Measurements from ENCODE around the gene SUSD1. TPM values are rescaled to one million over a fixed set of nuclear protein-coding genes. Genes with fewer than 3 reads are reported as not detected.

SUSD1 gene
- total RNA-seq, 1 experiment from 2014 or later, result 14.5 TPM

DNA sequence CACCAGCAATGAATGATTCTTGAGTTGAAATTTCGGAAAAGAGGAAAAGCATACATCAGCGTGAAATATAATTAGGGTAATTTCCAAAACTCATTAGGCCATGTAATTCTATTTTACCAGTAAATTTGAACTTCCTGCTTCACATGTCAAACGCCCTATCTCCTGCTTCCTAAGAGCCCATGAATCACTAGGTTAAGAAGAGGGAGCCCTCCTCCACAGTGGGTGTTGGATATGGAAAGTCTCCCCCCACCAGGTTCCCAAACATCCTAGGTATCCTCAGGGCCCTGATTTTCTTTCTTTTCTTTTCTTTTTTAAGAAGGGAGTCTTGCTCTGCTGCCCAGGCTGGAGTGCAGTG, 115.2 kb downstream of the SUSD1 start:
- DNase-seq, result no peak
- Histone ChIP-seq H3K4me3 (ENCODE audit: low read length) (no peak overlapping the region), H3K27me3 (ENCODE audit: low read length) (no peaks in the 10 kb centered on the region), H3K9ac (ENCODE audit: low read length) (no peak overlapping the region), H3K4me2 (ENCODE audit: low read depth, low read length, poor library complexity, severe bottlenecking) (no peak overlapping the region), H3K9me2 (replicated peaks; ENCODE audit: insufficient read depth, low read length) (no peaks in the 10 kb centered on the region), H3K36me3 (ENCODE audit: insufficient read depth, low read length) (no peaks in the 10 kb centered on the region), H3K79me2 (ENCODE audit: low read length) (no peaks in the 10 kb centered on the region), H4K20me1 (ENCODE audit: insufficient read depth, low read depth, low read length) (no peaks in the 10 kb centered on the region), H3K27ac (ENCODE audit: low read length) (no peak overlapping the region), H2AFZ (ENCODE audit: low read length) (no peak overlapping the region), H3K9me3 (ENCODE audit: low read length) (no peaks in the 10 kb centered on the region), H3K4me1 (ENCODE audit: low read length) (peaks cover 11% of the 10 kb centered on the region)

DNA sequence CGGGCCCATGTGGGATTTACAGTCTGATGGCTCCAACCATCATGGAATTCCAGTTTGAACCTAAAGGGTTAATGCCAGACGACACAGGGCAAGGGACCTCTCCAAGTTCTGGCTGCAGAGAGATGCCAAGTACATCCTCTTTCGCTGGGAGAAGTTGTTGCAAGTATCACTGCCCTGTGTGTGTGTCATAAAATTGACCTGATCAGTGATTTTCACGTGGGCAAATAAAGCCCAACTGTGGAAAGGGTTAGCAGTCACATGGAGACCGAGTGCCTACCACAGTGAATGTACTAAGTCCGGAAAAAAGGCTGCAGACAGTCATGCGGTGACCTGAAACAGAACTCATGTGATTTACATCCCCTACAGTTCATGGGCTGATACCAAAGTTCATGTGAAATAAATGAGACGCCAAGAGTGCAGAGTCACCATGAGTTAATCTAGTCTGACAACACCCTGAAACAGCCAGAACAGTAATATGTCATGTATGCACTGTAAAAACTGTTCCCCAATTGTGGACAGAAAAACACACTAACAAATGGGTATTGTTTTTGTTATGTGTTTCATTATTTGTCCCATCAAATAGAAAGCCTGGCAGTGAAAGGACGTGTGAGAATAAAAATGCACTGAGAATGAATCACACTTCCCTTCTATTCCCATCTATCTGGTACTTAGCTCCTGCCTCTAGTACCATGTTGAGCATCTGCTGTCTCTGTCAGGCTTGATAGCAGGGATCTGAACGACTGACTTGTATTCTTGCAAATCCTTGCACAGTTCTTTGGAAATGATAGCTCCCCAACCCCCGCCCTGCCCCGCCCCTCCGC, 115.7 kb downstream of the SUSD1 start:
- no peak for DNase-seq
- H3K4me2 ChIP-seq (ENCODE audit: low read depth, low read length, poor library complexity, severe bottlenecking), result no peak overlapping the region
- H3K4me1 ChIP-seq (ENCODE audit: low read length), result peaks cover 11% of the 10 kb centered on the region
- H3K9ac ChIP-seq (ENCODE audit: low read length), result no peak overlapping the region
- H3K9me3 ChIP-seq (ENCODE audit: low read length), result no peaks in the 10 kb centered on the region
- no peak overlapping the region for H3K27ac ChIP-seq (ENCODE audit: low read length)
- no peaks in the 10 kb centered on the region for H3K9me2 ChIP-seq (replicated peaks; ENCODE audit: insufficient read depth, low read length)
- no peaks in the 10 kb centered on the region for H3K27me3 ChIP-seq (ENCODE audit: low read length)
- no peak overlapping the region for H2AFZ ChIP-seq (ENCODE audit: low read length)
- no peaks in the 10 kb centered on the region for H4K20me1 ChIP-seq (ENCODE audit: insufficient read depth, low read depth, low read length)
- H3K79me2 ChIP-seq (ENCODE audit: low read length), result no peaks in the 10 kb centered on the region
- no peaks in the 10 kb centered on the region for H3K36me3 ChIP-seq (ENCODE audit: insufficient read depth, low read length)
- H3K4me3 ChIP-seq (ENCODE audit: low read length), result no peak overlapping the region

- Histone ChIP-seq H3K9me3 (ENCODE audit: low read length) (no peaks in the 10 kb centered on the region), H3K9me2 (replicated peaks; ENCODE audit: insufficient read depth, low read length) (no peaks in the 10 kb centered on the region), H2AFZ (ENCODE audit: low read length) (no peak overlapping the region), H3K4me2 (ENCODE audit: low read depth, low read length, poor library complexity, severe bottlenecking) (no peak overlapping the region), H3K4me1 (ENCODE audit: low read length) (peaks cover 10% of the 10 kb centered on the region), H3K27me3 (ENCODE audit: low read length) (no peaks in the 10 kb centered on the region), H3K4me3 (ENCODE audit: low read length) (no peak overlapping the region), H3K36me3 (ENCODE audit: insufficient read depth, low read length) (no peaks in the 10 kb centered on the region), H3K79me2 (ENCODE audit: low read length) (no peaks in the 10 kb centered on the region), H3K27ac (ENCODE audit: low read length) (no peak overlapping the region), H4K20me1 (ENCODE audit: insufficient read depth, low read depth, low read length) (no peaks in the 10 kb centered on the region), H3K9ac (ENCODE audit: low read length) (no peak overlapping the region)
- DNase-seq, result no peak
These were observed 118.1 kb downstream of the SUSD1 start for GRCh38 chr9:112056996-112057395.

DNA sequence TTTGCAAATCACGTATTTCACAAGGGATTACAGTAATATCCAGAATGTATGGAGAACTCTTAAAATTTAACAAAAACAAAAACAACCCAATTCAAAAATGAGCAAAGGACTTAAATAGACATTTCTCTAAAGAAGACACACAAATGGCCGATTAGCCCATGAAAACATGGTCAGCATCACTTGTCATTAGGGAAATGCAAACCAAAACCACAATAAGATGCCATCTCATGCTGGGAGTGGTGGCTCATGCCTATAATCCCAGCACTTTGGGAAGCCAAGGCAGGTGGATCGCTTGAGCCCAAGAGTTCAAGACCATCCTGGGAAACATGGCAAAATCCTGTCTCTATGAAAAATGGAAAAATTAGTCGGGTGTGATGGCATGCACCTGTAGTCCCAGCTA, 120.2 kb downstream of the SUSD1 start:
- Histone ChIP-seq H4K20me1 (ENCODE audit: insufficient read depth, low read depth, low read length) (no peaks in the 10 kb centered on the region), H3K9ac (ENCODE audit: low read length) (no peak overlapping the region), H3K27ac (ENCODE audit: low read length) (no peak overlapping the region), H3K79me2 (ENCODE audit: low read length) (no peaks in the 10 kb centered on the region), H2AFZ (ENCODE audit: low read length) (no peak overlapping the region), H3K9me3 (ENCODE audit: low read length) (no peaks in the 10 kb centered on the region), H3K36me3 (ENCODE audit: insufficient read depth, low read length) (no peaks in the 10 kb centered on the region), H3K9me2 (replicated peaks; ENCODE audit: insufficient read depth, low read length) (no peaks in the 10 kb centered on the region), H3K4me2 (ENCODE audit: low read depth, low read length, poor library complexity, severe bottlenecking) (no peak overlapping the region), H3K4me1 (ENCODE audit: low read length) (no peaks in the 10 kb centered on the region), H3K4me3 (ENCODE audit: low read length) (no peak overlapping the region), H3K27me3 (ENCODE audit: low read length) (no peaks in the 10 kb centered on the region)
- DNase-seq, result no peak

GRCh38 chr9:112051812-112052211, 123.3 kb downstream of the SUSD1 start:
- Histone ChIP-seq H3K4me2 (ENCODE audit: low read depth, low read length, poor library complexity, severe bottlenecking) (no peak overlapping the region), H3K27ac (ENCODE audit: low read length) (no peak overlapping the region)
- no peak for DNase-seq

GRCh38 chr9:112050544-112051475, 124.3 kb downstream of the SUSD1 start:
- DNase-seq, result no peak
- no peak overlapping the region for H3K4me3 ChIP-seq (ENCODE audit: low read length)

More at GRCh38 chr9:112051812-112052211, 123.3 kb downstream of the SUSD1 start:
- no peak overlapping the region for H2AFZ ChIP-seq (ENCODE audit: low read length)
- H3K9me2 ChIP-seq (replicated peaks; ENCODE audit: insufficient read depth, low read length), result no peaks in the 10 kb centered on the region
- no peaks in the 10 kb centered on the region for H4K20me1 ChIP-seq (ENCODE audit: insufficient read depth, low read depth, low read length)
- H3K79me2 ChIP-seq (ENCODE audit: low read length), result no peaks in the 10 kb centered on the region
- no peaks in the 10 kb centered on the region for H3K27me3 ChIP-seq (ENCODE audit: low read length)
- H3K9ac ChIP-seq (ENCODE audit: low read length), result no peak overlapping the region
- H3K36me3 ChIP-seq (ENCODE audit: insufficient read depth, low read length), result no peaks in the 10 kb centered on the region
- H3K9me3 ChIP-seq (ENCODE audit: low read length), result no peaks in the 10 kb centered on the region
- H3K4me1 ChIP-seq (ENCODE audit: low read length), result no peaks in the 10 kb centered on the region
- H3K4me3 ChIP-seq (ENCODE audit: low read length), result no peak overlapping the region

DNA sequence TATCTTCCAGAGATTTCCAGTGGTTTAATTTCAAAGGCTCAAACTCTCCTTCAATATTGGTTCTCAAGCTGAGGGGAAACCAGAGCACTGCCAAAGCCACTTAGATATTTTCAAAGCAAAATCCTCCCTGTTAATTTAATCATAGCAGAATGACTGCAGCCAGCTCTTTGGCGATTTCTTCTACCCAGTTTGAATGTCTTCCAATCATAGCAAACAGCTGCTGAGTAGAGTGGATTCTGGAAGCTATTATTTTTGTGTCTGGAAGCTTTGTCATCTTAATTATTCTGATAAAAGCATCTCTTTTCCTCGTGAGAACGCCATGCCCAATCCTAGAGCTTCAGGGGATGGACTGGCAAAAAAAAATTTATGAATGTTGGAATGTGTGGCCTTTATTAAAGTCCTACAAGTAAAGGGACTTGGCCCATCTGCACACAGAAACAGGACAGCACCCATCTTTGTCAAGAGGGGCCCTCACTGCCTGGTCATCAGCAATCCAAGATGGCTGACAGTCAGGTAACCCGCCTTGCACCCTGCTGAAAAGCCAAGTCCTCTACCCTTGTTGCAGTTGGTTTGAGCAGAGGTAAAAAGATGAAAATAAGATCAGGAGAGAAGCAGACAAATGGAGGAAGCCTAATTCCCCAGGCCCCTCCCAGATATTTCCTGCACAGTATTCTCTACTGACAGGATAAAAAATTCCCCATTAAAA, 125.1 kb downstream of the SUSD1 start:
- Histone ChIP-seq H3K4me1 (ENCODE audit: low read length) (no peaks in the 10 kb centered on the region), H3K9ac (ENCODE audit: low read length) (no peak overlapping the region), H3K79me2 (ENCODE audit: low read length) (no peaks in the 10 kb centered on the region), H3K4me3 (ENCODE audit: low read length) (no peak overlapping the region), H3K36me3 (ENCODE audit: insufficient read depth, low read length) (no peaks in the 10 kb centered on the region), H2AFZ (ENCODE audit: low read length) (no peak overlapping the region), H3K9me3 (ENCODE audit: low read length) (no peaks in the 10 kb centered on the region), H3K9me2 (replicated peaks; ENCODE audit: insufficient read depth, low read length) (no peaks in the 10 kb centered on the region), H3K4me2 (ENCODE audit: low read depth, low read length, poor library complexity, severe bottlenecking) (no peak overlapping the region), H3K27ac (ENCODE audit: low read length) (no peak overlapping the region), H3K27me3 (ENCODE audit: low read length) (no peaks in the 10 kb centered on the region), H4K20me1 (ENCODE audit: insufficient read depth, low read depth, low read length) (no peaks in the 10 kb centered on the region)
- no peak for DNase-seq

More at GRCh38 chr9:112050544-112051475, 124.3 kb downstream of the SUSD1 start:
- Histone ChIP-seq H3K79me2 (ENCODE audit: low read length) (no peaks in the 10 kb centered on the region), H3K9ac (ENCODE audit: low read length) (no peak overlapping the region), H3K9me3 (ENCODE audit: low read length) (no peaks in the 10 kb centered on the region), H3K9me2 (replicated peaks; ENCODE audit: insufficient read depth, low read length) (no peaks in the 10 kb centered on the region), H3K36me3 (ENCODE audit: insufficient read depth, low read length) (no peaks in the 10 kb centered on the region), H3K27me3 (ENCODE audit: low read length) (no peaks in the 10 kb centered on the region), H3K4me2 (ENCODE audit: low read depth, low read length, poor library complexity, severe bottlenecking) (no peak overlapping the region), H2AFZ (ENCODE audit: low read length) (no peak overlapping the region), H4K20me1 (ENCODE audit: insufficient read depth, low read depth, low read length) (no peaks in the 10 kb centered on the region), H3K4me1 (ENCODE audit: low read length) (no peaks in the 10 kb centered on the region), H3K27ac (ENCODE audit: low read length) (no peak overlapping the region)

All from Karpas-422 (cell line).